OCI-LY1 (cell line): Measurements from ENCODE around the gene CREB5.

ENCODE experiments used
- H2AFZ ChIP-seq: fragments of 200-600 bp; sonication (generic), shearing (Covaris generic); 2 replicates; pipeline ENCODE4 v1.6.0; 2014; ENCODE audit warnings: antibody characterized with exemption, mild to moderate bottlenecking, low read length
- H3F3A ChIP-seq: fragments of 200-600 bp; sonication (generic), shearing (Covaris generic); 2 replicates; pipeline ENCODE4 v1.6.0; 2014; ENCODE audit warnings: mild to moderate bottlenecking, antibody characterized with exemption, low read length, moderate library complexity; ENCODE audit not compliant: insufficient read depth
- H3K27ac ChIP-seq: fragments of 200-600 bp; sonication (generic); 2 replicates; pipeline ENCODE4 v1.5.1; 2014; ENCODE audit warnings: low read length, mixed run types, mild to moderate bottlenecking, low read depth; ENCODE audit not compliant: poor library complexity, severe bottlenecking
- H3K27me3 ChIP-seq: fragments of 200-600 bp; sonication (generic); 2 replicates; pipeline ENCODE4 v1.6.0; 2014; ENCODE audit warnings: antibody characterized with exemption, mild to moderate bottlenecking, low read length, moderate library complexity; ENCODE audit not compliant: insufficient read depth
- H3K36me3 ChIP-seq: fragments of 200-600 bp; sonication (generic); 2 replicates; pipeline ENCODE4 v1.6.1; 2014; ENCODE audit warnings: mild to moderate bottlenecking, antibody characterized with exemption, low read length, moderate library complexity, mixed read lengths; ENCODE audit not compliant: insufficient read depth
- H3K4me1 ChIP-seq: fragments of 200-600 bp; sonication (generic); 2 replicates; pipeline ENCODE4 v1.5.1; 2014; ENCODE audit warnings: mild to moderate bottlenecking, low read length, moderate library complexity; ENCODE audit not compliant: insufficient read depth, severe bottlenecking
- H3K4me2 ChIP-seq: fragments of 200-600 bp; sonication (generic), shearing (Covaris generic); 2 replicates; pipeline ENCODE4 v1.6.1; 2014; ENCODE audit warnings: low read length
- H3K4me3 ChIP-seq: fragments of 200-600 bp; sonication (generic); 2 replicates; pipeline ENCODE4 v1.5.1; 2014; ENCODE audit warnings: low read length, low read depth, mild to moderate bottlenecking, mixed read lengths; ENCODE audit not compliant: poor library complexity, severe bottlenecking
- H3K79me2 ChIP-seq: fragments of 200-600 bp; shearing (Covaris generic); 2 replicates; pipeline ENCODE4 v1.6.1; 2016; ENCODE audit warnings: mixed run types, low read length, mixed read lengths; ENCODE audit not compliant: insufficient read depth
- H3K9ac ChIP-seq: fragments of 200-600 bp; sonication (generic), shearing (Covaris generic); 2 replicates; pipeline ENCODE4 v1.6.1; 2014; ENCODE audit warnings: mild to moderate bottlenecking, low read length, mixed read lengths
- H3K9me2 ChIP-seq: fragments of 200-600 bp; sonication (generic), shearing (Covaris generic); 2 replicates; pipeline ENCODE4 v1.6.1; 2014; ENCODE audit warnings: low read depth, mild to moderate bottlenecking, low read length, mixed read lengths
- H3K9me3 ChIP-seq: fragments of 200-600 bp; shearing (Covaris generic); 2 replicates; pipeline ENCODE4 v1.6.1; 2014; ENCODE audit warnings: low read length, mixed read lengths
- H4K20me1 ChIP-seq: fragments of 200-600 bp; sonication (generic), shearing (Covaris generic); 2 replicates; pipeline ENCODE4 v1.6.0; 2016; ENCODE audit warnings: mild to moderate bottlenecking, low read length; ENCODE audit not compliant: insufficient read depth
- CTCF ChIP-seq: fragments of 200-600 bp; sonication (generic), shearing (Covaris generic); IDR thresholded peaks from 2 replicates; pipeline ENCODE4 v1.5.1; 2017; ENCODE audit warnings: mild to moderate bottlenecking, antibody characterized with exemption, low read length, moderate library complexity, mixed read lengths
- EZH2 ChIP-seq: fragments of 200-600 bp; sonication (generic), shearing (Covaris generic); IDR thresholded peaks from 2 replicates; pipeline ENCODE4 v1.8.0; 2017; ENCODE audit warnings: borderline replicate concordance, mixed run types, mild to moderate bottlenecking, antibody characterized with exemption, low read length, moderate library complexity, mixed read lengths

The CREB5 gene

DNA sequence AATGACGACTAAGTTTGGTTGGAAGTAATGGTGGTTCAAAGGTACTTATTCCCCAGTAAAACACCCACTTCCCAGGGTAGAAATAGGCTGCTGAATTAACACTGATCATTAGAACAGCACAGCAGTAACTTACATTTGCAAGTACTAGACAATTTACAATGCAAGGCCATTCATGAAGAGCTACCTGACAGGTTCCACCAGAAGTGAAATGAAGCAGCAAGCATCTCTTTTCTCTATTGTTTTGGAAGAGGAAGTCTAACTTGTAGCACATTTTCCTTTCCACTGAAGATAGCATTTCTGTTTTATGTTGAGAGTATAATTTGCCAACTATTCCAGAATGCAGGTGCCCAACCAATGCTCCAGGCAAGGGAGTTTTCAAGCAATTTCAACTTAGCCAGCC, 145.9 kb downstream of the CREB5 start:
- Histone ChIP-seq H2AFZ (no peak overlapping the region), H3K9me3 (no peaks in the 10 kb centered on the region), H4K20me1 (no peaks in the 10 kb centered on the region), H3K27ac (no peak overlapping the region), H3K36me3 (no peaks in the 10 kb centered on the region), H3K4me3 (no peak overlapping the region), H3K4me2 (no peak overlapping the region; the same call in 1 of the 2 replicates), H3K4me1 (peaks cover 17% of the 10 kb centered on the region), H3K79me2 (no peaks in the 10 kb centered on the region), H3K9me2 (no peaks in the 10 kb centered on the region), H3K27me3 (no peaks in the 10 kb centered on the region; the same call in 1 of the 2 replicates), H3F3A (no peaks in the 10 kb centered on the region), H3K9ac (no peak overlapping the region)
- TF ChIP-seq CTCF (no peak), EZH2 (no peak)

GRCh38 chr7:28560767-28561166, 148.4 kb downstream of the CREB5 start:
- Histone ChIP-seq H3K27me3 (no peaks in the 10 kb centered on the region; the same call in 1 of the 2 replicates), H3K36me3 (no peaks in the 10 kb centered on the region), H3K9me2 (no peaks in the 10 kb centered on the region), H3F3A (no peaks in the 10 kb centered on the region), H3K9me3 (no peaks in the 10 kb centered on the region), H3K4me1 (peaks cover 23% of the 10 kb centered on the region), H3K4me2 (no peak overlapping the region), H3K4me3 (no peak overlapping the region), H3K79me2 (no peaks in the 10 kb centered on the region), H3K9ac (no peak overlapping the region), H2AFZ (no peak overlapping the region), H4K20me1 (no peaks in the 10 kb centered on the region), H3K27ac (no peak overlapping the region)
- TF ChIP-seq EZH2 (no peak), CTCF (no peak)

GRCh38 chr7:28564033-28564432, 151.7 kb downstream of the CREB5 start:
- Histone ChIP-seq H3K9ac (no peak overlapping the region), H3K4me3 (no peak overlapping the region), H3K36me3 (no peaks in the 10 kb centered on the region; the same call in 1 of the 2 replicates), H3K4me1 (peaks cover 29% of the 10 kb centered on the region), H3F3A (no peaks in the 10 kb centered on the region), H3K27ac (no peak overlapping the region), H3K4me2 (no peak overlapping the region), H3K9me3 (no peaks in the 10 kb centered on the region), H3K27me3 (no peaks in the 10 kb centered on the region), H4K20me1 (no peaks in the 10 kb centered on the region), H3K9me2 (no peaks in the 10 kb centered on the region), H3K79me2 (no peaks in the 10 kb centered on the region), H2AFZ (no peak overlapping the region)
- TF ChIP-seq CTCF = no peak
- TF ChIP-seq EZH2 = no peak
